Activated T-helper 1 cell treated with anti-CD3 and anti-CD28 coated beads, Interleukin-12 subunit alpha, Interleukin-12 subunit beta, Interleukin-2, Interleukin-4 antibody, amounts not matched to agents 30 ng/mL and 10 ng/mL and 1 ng/mL, durations not matched to agents 14 hours and 24 hours and 36 hours (primary cell): ENCODE data around the gene TMEM88. TPM values are rescaled to one million over a fixed set of nuclear protein-coding genes. Genes with fewer than 3 reads are reported as not detected.

Experiments
- DNase-seq: peaks from one replicate; pipeline ENCODE4 v3.0.0; 2021; ENCODE audit warnings: low spot score
- H3K27ac Mint-ChIP-seq: one replicate; pipeline ENCODE4 v1.8.0; 2021; ENCODE audit warnings: mild to moderate bottlenecking, mixed read lengths
- H3K27me3 Mint-ChIP-seq: one replicate; pipeline ENCODE4 v1.8.0; 2022; ENCODE audit warnings: mild to moderate bottlenecking, moderate library complexity, mixed read lengths; ENCODE audit not compliant: insufficient read depth
- H3K36me3 Mint-ChIP-seq: one replicate; pipeline ENCODE4 v1.8.0; 2021; ENCODE audit warnings: low read depth, mixed read lengths
- H3K4me1 Mint-ChIP-seq: one replicate; pipeline ENCODE4 v1.8.0; 2021; ENCODE audit warnings: low read depth, mixed read lengths
- H3K4me3 Mint-ChIP-seq: one replicate; pipeline ENCODE4 v1.8.0; 2021; ENCODE audit warnings: mild to moderate bottlenecking, moderate library complexity, mixed read lengths
- H3K9me3 Mint-ChIP-seq: one replicate; pipeline ENCODE4 v1.8.0; 2021; ENCODE audit warnings: mixed read lengths
- intact Hi-C: fragments of 100-400 bp; cut with micrococcal nuclease; formaldehyde crosslinking; loops from one replicate; pipeline ENCODE4 v1.15.1; 2024
- total RNA-seq: library from RNA; stranded (reverse); gene quantifications from 2 replicates; pipeline ENCODE4 v1.2.3, GENCODE V29; 2022

Gene TMEM88
- total RNA-seq, 1 donor from 2014 or later: 7.4 TPM

DNA sequence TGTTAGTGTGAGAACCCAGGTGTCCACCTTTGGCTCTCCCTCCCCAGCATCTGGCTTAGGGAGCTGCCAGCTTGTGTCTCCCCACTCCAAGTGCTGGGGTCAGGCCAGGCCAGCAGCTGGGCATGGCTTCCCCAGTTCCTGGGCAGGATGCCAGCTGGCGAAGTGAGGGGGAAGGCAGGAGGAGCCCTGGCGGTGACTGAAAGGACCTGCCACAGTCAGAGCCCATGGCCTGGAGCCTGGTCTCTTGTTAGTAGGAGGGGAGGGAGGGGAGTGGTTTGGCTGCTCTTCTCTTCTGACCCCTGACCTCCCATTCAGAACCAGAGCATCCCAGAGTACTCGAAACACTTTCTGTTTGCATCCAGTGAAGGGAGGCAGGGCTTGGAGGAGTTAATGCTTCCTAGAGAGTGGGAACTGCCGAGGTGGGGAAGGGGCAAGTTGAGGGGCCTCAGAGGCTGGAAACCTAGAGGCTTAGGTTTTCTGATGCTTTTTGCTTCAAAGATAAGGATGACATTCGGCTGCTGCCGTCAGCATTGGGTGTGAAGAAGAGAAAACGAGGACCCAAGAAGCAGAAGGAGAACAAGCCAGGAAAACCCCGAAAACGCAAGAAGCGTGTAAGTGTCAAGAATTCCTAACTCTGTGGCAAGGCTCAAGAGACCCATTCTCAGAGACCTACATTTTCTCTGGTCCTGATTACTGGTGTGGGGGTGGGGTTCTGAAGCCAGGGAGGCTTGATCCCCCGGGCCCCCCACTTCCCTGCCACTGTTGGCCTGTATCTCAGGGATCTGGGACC lies 34.5 kb downstream of the TMEM88 start:
- intact Hi-C loops: loop anchor here (5.0 kb wide), 1 partner anchor 263 kb away; the partner anchor contains the start of gene PER1

DNA sequence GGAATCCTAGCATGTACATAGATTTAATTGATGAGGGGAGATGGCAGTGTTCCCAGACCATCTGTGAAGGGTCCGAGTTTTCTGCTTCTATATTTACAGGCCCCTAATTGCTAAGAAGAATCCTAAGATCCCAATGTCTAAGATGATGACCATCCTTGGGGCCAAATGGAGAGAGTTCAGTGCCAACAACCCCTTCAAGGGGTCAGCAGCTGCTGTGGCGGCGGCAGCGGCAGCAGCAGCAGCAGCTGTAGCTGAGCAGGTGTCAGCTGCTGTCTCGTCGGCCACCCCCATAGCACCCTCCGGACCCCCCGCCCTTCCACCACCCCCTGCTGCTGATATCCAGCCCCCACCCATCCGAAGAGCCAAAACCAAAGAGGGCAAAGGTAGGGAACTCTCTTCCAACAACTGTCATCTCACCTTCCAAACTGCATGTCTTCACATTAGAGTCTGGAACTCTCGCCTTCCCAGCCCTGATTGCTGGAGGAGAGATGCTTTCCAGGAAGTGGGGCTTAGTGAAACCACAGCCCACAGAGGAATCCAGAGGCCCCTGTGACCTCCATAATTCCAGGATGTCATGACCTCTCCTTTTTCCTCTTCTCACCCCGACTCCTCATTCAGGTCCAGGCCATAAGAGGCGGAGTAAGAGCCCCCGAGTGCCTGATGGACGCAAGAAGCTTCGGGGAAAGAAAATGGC lies 38.5 kb downstream of the TMEM88 start:
- intact Hi-C loops: no loop called here

More for the DNA sequence above, 34.5 kb downstream of the TMEM88 start:
- H3K4me3 Mint-ChIP-seq: peak overlapping the region; percentile 9
- peaks cover 28% of the 10 kb centered on the region for H3K36me3 Mint-ChIP-seq
- no peaks in the 10 kb centered on the region for H3K9me3 Mint-ChIP-seq
- H3K27me3 Mint-ChIP-seq: no peaks in the 10 kb centered on the region
- no peak for DNase-seq
- H3K27ac Mint-ChIP-seq: peak overlapping the region; percentile 27
- peaks cover 3% of the 10 kb centered on the region for H3K4me1 Mint-ChIP-seq

DNA sequence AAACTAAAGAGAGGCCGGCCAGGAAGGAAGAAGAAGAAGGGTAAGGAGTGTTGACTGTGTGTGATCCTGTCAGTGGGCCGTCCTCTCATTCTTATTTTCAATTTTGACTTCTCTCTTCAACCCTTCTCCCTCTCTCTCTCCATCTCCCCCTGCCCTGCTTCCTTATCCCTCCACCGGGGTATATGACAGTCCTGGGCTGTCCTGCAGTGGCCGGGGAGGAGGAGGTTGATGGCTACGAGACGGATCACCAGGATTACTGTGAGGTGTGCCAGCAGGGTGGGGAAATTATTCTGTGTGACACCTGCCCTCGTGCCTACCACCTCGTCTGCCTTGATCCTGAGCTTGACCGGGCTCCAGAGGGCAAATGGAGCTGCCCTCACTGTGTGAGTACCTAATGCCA lies 39.4 kb downstream of the TMEM88 start:
- Mint-ChIP-seq H3K4me3 (no peak overlapping the region), H3K27me3 (no peaks in the 10 kb centered on the region), H3K27ac (no peak overlapping the region), H3K36me3 (peaks cover 63% of the 10 kb centered on the region), H3K4me1 (peaks cover 11% of the 10 kb centered on the region), H3K9me3 (no peaks in the 10 kb centered on the region)
- no peak for DNase-seq
- intact Hi-C loops: no loop called here

More for the DNA sequence above, 38.5 kb downstream of the TMEM88 start:
- DNase-seq: no peak
- Mint-ChIP-seq H3K4me1 (peaks cover 11% of the 10 kb centered on the region), H3K4me3 (no peak overlapping the region), H3K27ac (no peak overlapping the region), H3K9me3 (no peaks in the 10 kb centered on the region), H3K27me3 (no peaks in the 10 kb centered on the region), H3K36me3 (peaks cover 54% of the 10 kb centered on the region)

DNA sequence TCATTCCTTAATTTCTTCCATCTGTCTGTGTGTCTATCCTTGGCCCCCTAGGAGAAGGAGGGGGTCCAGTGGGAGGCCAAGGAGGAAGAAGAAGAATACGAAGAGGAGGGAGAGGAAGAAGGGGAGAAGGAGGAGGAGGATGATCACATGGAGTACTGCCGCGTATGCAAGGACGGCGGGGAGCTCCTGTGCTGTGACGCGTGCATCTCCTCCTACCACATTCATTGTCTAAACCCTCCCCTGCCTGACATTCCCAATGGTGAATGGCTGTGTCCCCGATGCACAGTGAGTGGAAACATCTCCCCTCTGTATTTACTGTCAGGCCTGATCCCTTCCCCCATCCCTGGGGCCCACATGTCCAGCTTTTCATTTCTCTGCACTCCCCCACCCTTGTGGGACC lies 40.0 kb downstream of the TMEM88 start:
- DNase-seq: no peak
- peaks cover 66% of the 10 kb centered on the region for H3K36me3 Mint-ChIP-seq
- H3K4me3 Mint-ChIP-seq: no peak overlapping the region
- H3K27me3 Mint-ChIP-seq: no peaks in the 10 kb centered on the region
- peaks cover 11% of the 10 kb centered on the region for H3K4me1 Mint-ChIP-seq
- no peaks in the 10 kb centered on the region for H3K9me3 Mint-ChIP-seq
- intact Hi-C loops: no loop called here
- no peak overlapping the region for H3K27ac Mint-ChIP-seq

DNA sequence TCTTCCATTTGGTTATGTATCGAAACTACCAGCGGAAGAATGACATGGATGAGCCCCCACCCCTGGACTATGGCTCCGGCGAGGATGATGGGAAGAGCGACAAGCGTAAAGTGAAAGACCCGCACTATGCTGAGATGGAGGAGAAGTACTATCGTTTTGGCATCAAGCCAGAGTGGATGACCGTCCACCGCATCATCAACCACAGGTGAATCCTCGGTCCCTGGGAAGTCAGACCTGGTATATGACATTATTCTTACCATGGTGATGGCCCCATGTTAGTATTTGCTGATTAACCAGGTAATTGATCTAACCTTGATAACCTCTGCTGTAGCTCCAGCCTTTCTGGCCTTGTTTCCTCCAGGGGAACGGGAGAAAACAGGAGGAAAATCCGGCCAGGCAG lies 42.2 kb downstream of the TMEM88 start:
- Mint-ChIP-seq H3K9me3 (no peaks in the 10 kb centered on the region), H3K27ac (no peak overlapping the region), H3K36me3 (peaks cover 65% of the 10 kb centered on the region), H3K4me1 (peaks cover 9% of the 10 kb centered on the region), H3K4me3 (no peak overlapping the region), H3K27me3 (no peaks in the 10 kb centered on the region)
- no peak for DNase-seq
- intact Hi-C loops: no loop called here

DNA sequence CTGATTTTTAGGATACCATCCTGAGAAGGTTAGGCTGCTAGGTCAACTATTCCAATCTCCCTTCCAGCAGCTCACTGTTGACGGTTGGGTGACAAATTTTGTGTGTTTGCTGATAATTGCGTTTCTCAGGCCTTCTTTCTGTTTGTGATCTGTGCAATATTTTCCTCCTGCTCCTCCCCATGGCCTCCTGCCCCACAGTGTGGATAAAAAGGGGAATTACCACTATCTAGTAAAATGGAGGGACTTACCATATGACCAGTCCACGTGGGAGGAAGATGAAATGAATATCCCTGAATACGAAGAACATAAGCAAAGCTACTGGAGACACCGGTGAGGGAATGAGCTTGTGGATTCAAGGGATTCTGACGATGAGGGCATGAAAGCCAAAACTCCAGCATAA lies 42.9 kb downstream of the TMEM88 start:
- Mint-ChIP-seq H3K4me3 (peak overlapping the region; percentile 3), H3K9me3 (no peaks in the 10 kb centered on the region), H3K36me3 (peaks cover 67% of the 10 kb centered on the region), H3K27me3 (no peaks in the 10 kb centered on the region), H3K4me1 (peaks cover 8% of the 10 kb centered on the region), H3K27ac (peak overlapping the region; percentile 79)
- intact Hi-C loops: loop anchor here (1.0 kb wide), 1 partner anchor 35 kb away; no protein-coding TSS in a partner anchor
- DNase-seq: no peak

DNA sequence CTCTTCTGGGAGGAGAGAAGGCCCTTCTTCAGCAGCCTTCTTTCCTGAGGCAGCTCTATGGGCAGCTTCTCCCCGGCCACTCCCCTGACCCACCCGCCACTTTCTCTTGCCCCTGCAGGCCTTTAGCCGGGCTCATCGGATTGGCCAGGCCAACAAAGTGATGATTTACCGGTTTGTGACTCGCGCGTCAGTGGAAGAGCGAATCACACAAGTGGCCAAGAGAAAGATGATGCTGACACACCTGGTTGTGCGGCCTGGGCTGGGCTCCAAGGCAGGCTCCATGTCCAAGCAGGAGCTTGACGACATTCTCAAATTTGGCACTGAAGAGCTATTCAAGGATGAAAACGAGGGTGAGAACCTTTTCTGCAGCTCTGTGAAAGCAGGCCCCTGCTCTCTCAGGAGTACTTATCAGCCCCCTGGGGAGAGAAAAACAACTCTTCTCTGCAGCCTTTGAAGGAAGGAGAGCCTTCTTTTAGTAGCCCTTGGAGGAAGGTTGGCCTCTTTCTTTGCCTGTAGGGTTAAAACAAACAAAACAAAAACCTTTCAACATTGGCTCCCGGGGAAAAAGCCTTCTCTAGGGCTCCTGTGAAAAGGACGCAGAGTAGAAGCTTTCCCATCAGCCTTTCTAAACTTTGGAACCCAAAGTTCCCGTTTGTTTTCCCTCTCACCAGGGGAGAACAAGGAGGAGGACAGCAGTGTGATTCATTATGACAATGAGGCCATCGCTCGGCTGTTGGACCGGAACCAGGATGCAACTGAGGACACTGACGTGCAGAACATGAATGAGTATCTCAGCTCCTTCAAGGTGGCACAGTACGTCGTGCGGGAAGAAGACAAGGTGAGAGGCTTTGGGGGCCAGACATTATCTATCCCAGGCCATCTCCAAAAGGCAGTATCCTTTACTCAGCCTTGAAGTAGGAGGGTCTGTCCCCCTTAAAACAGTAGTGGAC lies 48.6 kb downstream of the TMEM88 start:
- intact Hi-C loops: no loop called here
- H3K36me3 Mint-ChIP-seq: peaks cover 69% of the 10 kb centered on the region
- no peaks in the 10 kb centered on the region for H3K9me3 Mint-ChIP-seq
- no peaks in the 10 kb centered on the region for H3K27me3 Mint-ChIP-seq
- DNase-seq: no peak
- H3K4me1 Mint-ChIP-seq: no peaks in the 10 kb centered on the region
- H3K4me3 Mint-ChIP-seq: no peak overlapping the region
- no peak overlapping the region for H3K27ac Mint-ChIP-seq

Other genes with a start within 250 kb of the TMEM88 start
- 59.5 and 63.6 TPM in 2 replicates for gene FXR2, start 240.2 kb upstream of the TMEM88 start, total RNA-seq
- 23.8 and 24.0 TPM in 2 replicates for gene SAT2, start 227.2 kb upstream of the TMEM88 start, total RNA-seq
- gene SHBG, start 224.9 kb upstream of the TMEM88 start, total RNA-seq: 0.20 TPM in 1 of 2 replicates, not detected in the other
- 0.54 TPM in 2 replicates for gene ATP1B2, start 204.1 kb upstream of the TMEM88 start, total RNA-seq
- gene TP53, start 167.6 kb upstream of the TMEM88 start, total RNA-seq: 172 and 179 TPM in 2 replicates
- gene WRAP53, start 166.6 kb upstream of the TMEM88 start, total RNA-seq: 31.5 TPM in 2 replicates
- 0.08 TPM in 1 of 2 replicates, not detected in the other for gene EFNB3, start 149.9 kb upstream of the TMEM88 start, total RNA-seq
- not detected in 2 replicates for gene DNAH2, start 137.3 kb upstream of the TMEM88 start, total RNA-seq
- 163 and 177 TPM in 2 replicates for gene KDM6B, start 20.8 kb upstream of the TMEM88 start, total RNA-seq
- gene NAA38, start 2.5 kb downstream of the TMEM88 start, total RNA-seq: 36.4 and 43.5 TPM in 2 replicates
- gene CYB5D1, start 2.9 kb downstream of the TMEM88 start, total RNA-seq: 11.8 and 12.7 TPM in 2 replicates
- 125 and 133 TPM in 2 replicates for gene CHD3, start 33.7 kb downstream of the TMEM88 start, total RNA-seq
- gene RNF227, start 61.2 kb downstream of the TMEM88 start, total RNA-seq: 6.2 and 6.3 TPM in 2 replicates
- gene KCNAB3, start 74.8 kb downstream of the TMEM88 start, total RNA-seq: 9.9 and 10.8 TPM in 2 replicates
- gene TRAPPC1, start 76.9 kb downstream of the TMEM88 start, total RNA-seq: 153 and 162 TPM in 2 replicates
- gene CNTROB, start 77.1 kb downstream of the TMEM88 start, total RNA-seq: 53.5 and 54.7 TPM in 2 replicates
- gene GUCY2D, start 147.5 kb downstream of the TMEM88 start, total RNA-seq: not detected in 2 replicates
- not detected in 2 replicates for gene ALOX15B, start 184.0 kb downstream of the TMEM88 start, total RNA-seq
- 0.51 and 0.78 TPM in 2 replicates for gene ALOX12B, start 232.7 kb downstream of the TMEM88 start, total RNA-seq